CD4-positive, alpha-beta T cell treated with Interleukin-17A for 1 hour (primary cell): Measurements from ENCODE around the gene DMRT1.

Source experiments
- DNase-seq: peaks from one replicate; pipeline ENCODE4 v3.0.0-alpha.2; 2020

DMRT1 gene

DNA sequence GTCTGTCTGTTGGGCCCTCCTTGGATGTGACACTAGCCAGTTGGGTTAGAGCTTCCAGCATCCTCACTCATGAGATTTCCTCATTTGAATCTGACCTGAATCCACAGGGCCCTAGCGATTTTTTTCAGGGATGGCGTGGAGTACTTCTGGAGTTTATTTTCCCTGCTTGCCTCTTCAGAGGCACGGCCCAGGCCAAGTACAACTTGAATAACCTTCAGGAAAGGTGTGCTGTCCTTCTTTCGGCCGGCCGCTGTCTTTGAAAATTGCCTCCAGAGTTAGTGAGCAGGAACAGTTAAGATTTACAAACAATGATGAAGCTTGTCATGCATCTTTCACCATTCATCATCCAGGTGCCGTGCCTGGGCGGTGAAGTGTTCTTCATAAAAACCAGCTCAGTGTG lies 85.5 kb downstream of the DMRT1 start:
- DNase-seq = no peak

DNA sequence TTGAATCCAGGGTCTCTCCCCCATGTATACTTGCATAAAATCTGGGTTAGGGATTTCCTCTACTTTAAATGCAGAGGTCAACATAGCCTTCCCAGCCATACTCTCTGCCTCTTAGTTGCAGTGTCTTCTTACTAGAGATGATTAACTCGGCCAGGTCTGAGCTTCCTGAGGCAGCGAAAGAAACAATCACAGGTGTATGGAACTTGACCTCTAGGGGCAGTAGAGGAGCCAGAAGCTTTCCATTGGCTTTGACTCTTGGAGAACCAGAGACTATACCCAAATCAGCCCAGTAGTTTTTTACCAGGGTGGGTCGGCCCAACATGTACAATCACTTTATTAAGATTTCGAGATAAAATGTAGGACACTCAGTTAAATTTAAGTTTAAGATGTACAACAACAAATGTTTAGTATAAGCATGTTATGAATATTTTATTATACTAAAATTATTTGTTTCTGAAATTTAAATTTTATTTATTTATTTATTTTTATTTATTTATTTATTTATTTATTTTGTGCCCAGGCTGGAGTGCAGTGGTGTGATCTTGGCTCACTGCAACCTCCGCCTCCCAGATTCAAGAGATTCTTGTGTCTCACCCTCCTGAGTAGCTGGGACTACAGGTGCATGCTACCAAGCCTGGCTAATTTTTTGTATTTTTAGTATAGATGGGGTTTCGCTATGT lies 87.0 kb downstream of the DMRT1 start:
- DNase-seq = no peak

DNA sequence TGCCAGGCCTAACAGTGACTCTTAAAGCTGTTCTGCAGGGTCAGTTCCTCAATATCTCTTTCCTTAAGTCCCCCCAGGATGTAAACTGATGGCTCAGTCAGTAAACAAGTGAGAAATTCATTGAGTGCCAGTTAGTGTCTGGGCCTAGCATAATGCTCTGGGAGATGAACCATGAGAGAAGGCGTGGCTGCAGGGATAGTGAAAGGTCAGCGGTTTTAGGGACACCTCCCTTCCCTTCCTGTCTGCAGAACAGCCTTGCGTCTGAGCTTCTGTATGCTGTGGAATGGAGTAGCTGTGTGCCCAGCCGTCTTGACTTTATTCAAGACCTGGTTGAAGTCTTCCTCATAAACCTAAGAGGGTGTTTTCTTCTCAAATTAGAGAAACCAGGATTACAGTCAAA lies 88.2 kb downstream of the DMRT1 start:
- no peak for DNase-seq

DNA sequence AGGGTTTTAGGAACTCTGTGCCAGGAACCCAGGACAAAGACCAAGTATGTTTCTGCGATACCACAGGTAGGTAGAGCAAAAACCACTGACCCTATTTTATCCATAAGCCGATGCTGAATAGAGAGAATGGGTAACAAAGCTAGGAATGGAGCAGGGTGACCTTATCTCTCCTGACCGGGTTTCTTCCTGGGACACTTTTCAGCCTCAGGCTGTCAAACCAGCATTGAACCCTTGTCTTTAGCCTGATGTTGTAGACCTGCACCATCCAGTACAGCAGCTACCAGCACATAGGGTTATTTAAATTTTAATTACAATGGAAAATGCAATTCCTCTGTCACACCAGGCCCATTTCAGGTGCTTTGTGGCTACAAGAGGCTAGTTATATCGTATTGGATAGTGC lies 91.9 kb downstream of the DMRT1 start:
- no peak for DNase-seq

DNA sequence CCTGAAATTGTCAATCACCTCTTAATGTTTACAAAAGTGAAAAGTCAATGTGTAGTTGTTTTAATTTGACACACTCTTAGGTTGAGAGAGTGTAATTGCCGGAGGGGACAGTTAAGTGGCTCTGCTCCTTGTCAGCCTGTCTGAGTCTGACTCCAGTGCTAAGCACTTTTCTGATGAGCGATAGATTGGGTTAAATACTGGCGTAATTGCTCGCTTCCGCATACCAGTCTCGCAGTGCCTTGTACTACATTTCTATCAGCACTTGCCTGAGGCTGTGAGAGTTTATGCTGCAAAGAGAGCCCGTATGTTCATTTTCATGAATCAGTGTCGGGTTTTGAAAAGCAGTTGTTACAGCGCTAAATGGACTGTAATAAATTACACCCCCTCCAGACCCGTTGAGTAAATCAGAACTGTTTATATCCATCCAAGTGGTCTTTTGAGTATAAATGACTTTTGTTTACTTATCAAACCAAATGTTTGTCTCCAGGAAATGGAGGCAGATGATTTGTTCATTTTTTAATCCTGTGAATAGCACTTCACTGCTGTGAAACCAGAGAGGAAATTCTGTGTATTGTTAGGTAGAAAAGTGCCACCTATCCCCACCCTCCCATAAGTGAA lies 94.0 kb downstream of the DMRT1 start:
- DNase-seq = no peak

DNA sequence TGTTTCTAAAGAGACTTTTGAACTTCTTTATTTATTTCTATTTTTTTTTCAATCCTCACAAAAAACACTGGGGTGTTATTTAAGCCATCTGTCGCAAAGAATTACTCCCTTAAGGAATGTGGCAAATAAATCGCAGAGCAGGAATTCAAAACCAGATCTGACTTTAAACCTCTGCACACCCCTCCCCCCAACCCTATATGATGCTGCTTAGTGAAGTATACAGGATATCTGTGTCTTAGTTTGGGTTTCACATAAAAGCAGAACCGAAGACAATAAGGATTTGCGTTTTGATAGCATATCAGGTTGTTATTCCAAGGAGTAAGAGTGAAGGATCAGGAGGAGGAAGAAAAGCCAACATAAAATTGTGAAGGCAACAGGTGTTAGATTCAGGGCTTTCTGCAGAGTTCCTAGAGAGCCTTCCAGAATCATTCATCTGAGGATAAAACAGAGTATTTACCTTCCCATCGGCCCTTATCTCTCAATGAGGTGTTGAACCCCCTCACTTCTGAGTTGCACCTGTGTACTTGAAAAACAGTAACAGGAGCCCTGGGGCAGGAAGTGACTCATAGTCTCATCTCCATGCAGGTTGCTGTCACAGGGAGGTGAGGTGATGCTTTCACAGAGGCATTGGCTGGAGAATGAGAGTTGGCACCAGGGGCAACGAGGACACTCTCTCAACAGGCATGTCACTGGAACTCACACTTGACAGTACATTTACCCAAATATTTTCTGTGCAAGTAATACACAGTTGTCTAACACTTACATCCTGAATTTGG lies 101.5 kb downstream of the DMRT1 start:
- DNase-seq = no peak

DNA sequence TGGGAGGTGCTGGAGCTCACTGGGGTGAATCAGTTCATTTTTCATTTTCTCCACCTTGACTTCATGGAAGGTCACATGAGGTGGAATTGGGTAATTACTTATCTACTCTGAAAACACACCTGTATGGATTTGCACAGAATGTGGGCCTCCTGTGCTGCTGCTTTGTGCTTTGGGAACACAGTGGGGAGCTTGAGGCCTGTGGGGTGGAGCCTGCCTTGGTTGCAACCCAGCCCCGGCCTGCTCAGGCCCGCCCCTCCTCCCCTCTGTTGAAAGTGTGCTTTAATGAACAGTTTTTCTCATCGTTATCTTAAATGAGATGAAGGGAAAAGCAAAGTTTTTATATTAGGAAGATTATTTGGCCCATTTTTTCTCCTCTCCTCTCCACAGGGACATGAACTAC lies 106.5 kb downstream of the DMRT1 start:
- DNase-seq = no peak

DNA sequence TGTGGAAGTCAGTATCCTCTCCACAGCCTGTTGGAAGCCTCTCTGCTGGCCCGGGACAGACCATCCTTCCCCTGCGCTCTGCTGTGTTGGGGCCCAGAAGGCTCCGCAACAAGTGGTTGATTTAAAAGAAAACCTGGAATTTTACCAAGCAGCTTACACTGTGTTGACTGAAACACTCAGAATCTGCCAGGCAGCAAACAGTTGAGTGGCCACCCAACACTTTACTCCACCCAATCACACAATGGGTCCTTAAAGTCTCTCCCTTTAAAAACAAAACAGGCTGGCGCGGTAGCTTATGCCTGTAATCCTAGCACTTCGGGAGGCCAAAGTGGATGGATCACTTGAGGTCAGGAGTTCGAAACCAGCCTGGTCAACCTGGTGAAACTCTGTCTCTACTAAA lies 107.0 kb downstream of the DMRT1 start:
- no peak for DNase-seq

DNA sequence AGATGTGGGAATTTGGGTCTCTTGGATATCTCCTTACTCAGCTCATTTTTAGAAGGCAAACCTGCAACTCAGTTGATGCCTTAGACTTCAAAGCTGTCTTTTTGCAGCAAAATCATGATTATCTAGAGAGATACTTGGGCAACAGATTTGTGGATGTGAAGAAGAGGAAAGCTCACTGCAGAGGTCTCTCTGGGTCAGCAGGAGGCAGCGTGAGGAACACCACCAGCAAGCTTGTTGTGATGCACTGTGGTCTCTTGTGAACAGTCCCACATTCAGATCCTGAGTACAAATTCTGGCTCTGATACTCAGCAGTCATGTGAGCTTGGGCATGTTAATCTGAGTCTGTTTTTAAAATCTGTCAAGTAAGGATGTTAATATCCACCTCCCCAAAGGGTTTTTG lies 108.6 kb downstream of the DMRT1 start:
- DNase-seq = no peak

DNA sequence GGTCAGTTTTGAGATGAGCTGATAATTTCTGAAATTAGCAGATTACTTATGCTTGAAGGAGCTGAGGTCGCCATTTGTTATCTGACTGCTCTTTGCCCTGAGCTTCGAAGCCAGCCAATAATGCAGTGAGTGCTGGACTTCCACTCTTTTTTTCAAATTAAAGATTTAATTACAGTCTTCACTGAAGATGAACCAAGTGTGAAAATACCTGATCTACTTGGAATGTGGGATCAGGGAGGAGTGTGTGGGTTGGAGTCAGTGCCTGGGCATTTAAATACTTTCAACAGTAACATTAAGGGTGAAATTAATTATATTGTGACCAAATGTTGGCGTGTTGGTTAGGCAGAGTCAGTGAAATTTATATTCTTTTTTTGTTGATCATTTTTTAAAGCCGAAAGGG lies 111.0 kb downstream of the DMRT1 start:
- no peak for DNase-seq

DNA sequence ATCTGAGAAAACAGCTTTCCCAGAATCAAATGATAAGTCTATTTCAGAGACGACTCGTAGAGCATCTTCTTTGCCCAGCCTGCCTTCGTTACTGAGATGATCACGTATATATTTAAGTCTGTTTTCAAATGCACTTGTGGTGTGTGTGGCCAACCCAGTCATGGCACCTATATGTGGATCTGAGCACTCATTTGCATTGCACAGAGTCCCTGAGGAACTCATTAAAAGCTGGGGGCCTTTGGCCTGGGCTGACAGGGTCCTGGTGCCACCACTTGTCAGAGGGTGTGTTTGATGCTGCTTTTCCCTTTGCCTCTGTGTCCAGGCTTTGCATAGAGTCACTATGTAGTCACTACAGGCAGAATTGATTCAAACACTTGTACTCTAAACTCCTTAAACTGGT lies 117.6 kb downstream of the DMRT1 start:
- no peak for DNase-seq

DNA sequence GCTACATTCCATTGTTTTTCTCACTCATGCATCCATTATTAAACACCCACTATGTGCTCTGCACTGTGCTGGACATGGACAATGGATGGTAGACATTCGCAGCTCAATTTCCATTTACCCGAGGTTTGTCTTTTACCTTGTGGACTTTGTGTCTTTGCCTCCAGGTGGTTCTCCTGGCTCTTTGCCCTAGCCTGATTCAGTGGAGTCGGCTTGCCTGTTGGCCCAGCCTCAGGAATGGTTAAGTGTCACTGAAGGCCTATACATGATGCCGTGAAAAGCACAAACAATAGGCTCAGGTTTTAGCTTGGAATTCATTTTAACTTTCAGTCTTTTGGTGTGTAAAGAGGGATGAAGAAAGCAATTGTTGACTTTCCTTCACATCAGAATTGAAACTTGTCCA lies 118.4 kb downstream of the DMRT1 start:
- DNase-seq = no peak

DNA sequence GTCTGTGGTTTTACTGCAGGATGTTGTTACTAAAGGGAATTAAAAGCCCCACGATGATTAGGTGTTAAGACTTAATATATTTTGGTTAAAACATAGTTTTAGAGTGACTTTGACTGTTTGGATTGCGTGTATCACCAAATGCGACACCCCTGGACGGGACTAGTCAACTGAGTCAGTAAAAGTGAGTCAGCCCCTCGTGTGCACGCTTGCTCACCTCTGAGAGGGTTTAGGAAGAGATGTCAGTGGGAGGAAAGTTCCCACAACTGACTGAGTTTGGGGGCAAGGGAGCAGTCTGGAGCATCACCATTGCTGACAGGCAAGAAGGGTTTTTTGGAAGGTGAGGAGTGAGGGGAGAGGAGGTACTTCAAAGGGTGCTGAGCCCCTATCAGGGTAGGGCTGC lies 120.5 kb downstream of the DMRT1 start:
- no peak for DNase-seq

DNA sequence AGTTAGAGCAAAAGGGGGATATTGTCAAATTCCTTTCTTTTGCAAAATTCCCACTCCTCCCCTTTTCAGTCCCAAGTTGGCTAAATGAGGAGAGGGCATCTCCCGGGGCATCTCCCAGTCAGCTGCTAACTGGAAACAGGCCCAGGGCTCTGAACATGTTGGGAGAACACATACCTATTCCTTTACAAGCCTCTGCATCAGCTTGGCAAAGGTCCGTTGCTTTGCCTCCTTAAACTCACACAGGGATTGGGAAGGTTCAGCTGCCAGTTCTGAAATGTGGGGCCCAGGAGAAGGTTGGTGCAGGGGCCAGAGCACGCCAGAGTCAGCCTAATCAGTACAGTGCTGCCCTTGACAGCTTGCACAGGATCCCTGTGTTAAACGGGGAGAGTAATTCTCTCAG lies 124.0 kb downstream of the DMRT1 start:
- no peak for DNase-seq

DNA sequence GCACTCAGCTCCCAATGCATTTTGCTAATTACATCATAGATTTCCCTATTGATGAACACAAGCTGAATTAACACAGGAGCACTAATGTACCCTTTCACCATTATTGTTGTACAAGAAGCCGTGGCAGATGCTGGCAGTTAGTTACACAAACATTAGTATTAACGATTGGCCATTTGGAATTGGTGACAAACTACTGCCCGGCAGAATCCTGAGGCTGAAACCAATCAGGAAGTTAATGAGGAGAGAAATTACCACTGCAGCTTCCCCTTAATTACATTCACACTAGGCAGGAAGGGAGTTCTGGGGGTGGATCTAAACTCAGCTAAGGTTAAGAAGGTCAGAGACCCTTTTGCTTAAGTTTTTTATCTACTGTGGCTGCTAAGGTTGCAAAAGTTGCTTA lies 125.4 kb downstream of the DMRT1 start:
- no peak for DNase-seq

DNA sequence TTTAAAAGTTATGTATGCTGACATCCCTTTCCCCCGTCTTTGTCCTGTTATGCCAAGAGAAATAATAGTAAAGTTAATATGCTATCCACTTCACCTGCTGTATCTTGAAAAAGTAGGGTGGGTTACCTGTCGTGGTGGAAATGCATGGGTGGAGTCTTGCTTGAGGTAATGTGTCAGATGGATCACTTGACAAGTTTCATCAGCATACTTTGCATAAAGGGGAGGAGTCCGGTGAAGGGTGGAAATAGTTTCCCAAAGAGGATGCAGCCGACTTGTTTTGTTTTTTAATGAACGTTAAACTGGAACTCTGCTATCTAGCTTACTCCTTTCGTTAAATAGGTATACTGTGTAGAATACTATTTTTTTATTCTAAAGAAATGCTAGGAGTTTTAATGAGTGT lies 125.9 kb downstream of the DMRT1 start:
- no peak for DNase-seq

DNA sequence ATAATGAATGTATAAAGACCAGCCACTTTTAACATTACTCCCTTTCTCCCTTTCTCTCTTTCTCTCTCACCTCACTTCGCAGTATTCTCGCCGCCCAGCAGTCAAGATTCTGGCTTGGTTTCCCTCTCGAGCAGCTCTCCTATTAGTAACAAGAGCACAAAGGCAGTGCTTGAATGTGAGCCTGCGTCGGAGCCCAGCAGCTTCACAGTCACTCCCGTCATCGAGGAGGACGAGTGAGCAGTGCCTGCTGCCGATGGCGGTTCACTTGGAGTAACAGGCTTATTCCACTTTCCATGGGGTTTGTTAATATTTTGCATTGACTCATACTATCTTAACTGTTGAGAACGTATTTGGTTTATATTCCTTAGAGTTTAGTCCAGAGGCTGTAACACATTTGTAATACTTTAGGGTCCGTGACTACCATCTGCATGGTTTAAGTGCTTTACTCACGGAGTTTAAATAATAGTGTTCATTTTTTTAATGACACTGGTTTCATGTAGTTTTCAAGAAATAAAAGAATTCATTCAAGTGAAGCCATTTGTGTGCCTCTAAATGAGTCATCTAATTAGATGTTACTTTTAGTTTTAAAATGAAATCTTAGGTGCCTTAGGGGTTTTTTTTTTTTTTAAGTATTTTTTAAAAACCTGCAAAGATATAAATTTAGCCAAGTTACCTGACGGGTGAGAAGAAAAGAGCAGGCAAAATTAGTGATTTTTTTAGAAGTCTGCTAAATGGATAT lies 126.6 kb downstream of the DMRT1 start:
- no peak for DNase-seq

DNA sequence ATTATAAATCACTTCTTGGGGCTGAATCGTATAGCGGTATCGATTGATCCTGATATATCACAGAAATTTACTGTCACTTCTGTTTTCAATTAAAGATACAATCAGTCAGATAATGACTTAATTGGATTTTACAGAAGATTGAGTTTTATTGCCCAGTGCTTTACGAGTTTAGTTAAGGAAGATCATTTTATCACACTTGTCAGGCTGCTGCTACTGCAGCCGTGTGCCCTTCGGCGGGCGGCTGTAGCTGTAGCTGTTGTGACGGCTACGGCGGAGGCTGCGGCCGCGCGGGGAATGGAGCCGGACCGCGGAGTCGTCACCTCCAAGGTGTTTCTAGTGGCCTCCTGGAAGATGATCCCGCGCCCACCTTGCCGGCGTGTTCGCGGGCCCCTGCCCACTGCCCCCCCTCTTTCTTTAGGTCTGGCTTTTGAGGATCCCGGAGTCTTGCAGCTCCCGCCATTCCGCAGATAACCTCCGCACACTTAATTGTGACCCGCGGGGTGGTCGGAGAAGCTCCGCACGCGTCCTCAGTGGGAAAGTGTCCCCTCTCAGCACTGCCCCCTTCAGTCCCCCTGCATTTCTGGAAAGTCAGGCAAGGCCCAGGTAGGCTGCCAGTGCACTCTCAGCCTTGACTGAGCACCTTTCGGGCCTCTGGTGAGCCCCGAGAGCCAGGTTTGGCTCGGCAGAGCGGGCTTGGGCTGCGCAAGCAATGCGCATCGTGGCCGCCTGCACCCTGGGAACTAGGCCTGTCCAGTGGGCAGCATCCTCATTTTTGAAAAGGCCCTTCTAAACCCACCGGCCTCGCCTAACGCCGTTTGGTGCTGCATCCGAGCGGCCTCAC lies 128.0 kb downstream of the DMRT1 start:
- DNase-seq = no peak

DNA sequence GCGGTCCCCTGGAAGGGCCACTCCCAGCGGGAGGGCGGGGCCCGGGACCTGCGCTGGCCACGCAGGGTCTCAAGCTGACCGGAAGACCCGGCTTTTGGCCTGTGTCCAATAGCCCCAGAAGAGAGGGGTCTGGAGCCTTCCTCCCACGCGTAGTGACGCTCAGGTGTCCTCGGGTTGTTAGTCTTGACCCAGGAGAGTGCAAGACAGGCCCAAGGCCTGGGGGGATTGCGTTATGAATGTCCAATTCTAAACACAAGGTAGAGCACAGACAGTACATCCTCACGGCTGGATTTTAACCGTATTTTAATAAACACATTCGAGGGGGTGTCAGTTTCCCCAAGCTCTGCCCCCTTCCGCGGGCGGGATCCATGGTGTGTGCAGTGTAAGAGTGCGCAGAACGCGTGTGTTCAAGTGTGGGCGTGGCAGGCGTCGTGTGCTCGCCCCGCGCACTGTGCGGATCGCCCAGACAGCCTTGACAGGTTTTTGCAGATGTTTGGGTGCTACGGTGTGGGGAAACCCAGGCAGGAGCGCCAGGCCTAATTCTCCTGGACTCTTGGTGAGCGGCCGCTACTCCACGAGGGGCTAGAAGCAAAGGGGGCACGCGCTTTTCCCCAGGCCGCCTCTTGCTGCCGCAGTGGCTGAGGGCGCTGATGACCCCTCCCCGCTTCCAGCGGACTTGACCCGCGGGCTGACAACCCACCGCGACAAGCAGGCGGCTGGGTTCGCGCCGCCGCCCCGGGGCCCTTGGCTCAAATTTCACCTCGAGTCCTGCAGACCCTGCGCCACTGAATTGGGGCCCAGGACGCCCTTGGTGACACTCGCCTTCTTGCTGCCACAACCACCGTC lies 128.9 kb downstream of the DMRT1 start:
- DNase-seq = no peak

DNA sequence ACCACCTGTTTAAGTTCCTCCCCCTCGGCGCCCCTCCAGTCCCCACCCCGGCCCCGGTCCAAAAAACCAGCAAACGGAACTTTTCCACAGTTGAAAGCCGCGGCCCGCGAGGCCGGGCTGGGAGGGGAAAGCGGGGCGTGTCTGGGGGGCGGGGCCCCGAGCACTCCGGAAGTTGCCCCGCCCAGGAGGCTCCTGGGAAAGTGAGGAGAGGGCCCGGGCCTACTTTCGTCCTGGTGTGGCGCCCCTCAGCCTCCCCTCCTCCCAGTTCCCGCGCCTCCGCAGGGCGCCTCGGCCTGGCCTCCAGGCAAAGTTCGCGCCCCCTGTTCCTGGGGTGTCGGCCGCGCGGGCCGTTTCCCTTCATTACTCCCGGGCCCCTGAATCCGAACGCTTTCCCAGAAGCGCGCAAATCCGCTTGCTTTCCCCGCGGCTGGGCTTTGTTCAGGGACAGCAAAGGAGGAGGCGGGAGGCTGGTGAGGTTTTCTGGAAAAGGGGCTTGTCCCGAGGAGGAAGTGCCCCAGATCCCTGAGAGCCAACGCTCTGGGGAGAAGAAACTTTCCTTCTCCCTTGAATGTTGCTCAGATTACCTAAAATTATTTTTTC lies 130.5 kb downstream of the DMRT1 start:
- DNase-seq = no peak
